Stimulated activated memory B cell treated with anti-CD40 and anti-IgM and Interleukin-4, amounts not matched to agents 10 μg/mL and 1 μg/mL and 100 μg/mL, for 72 hours (primary cell): ENCODE data around the gene EXD3.
"Not testable (repeated sequence)": the region's sequence is repeated elsewhere in the genome, so short reads cannot be mapped to it uniquely, and the experiment has no call there.

Experiments used
- ATAC-seq: fragments of 150-1000 bp; cut with Tn5 transposase; 2 replicates; pipeline ENCODE4 v1.10.0; 2021
- H3K27ac Mint-ChIP-seq: one replicate; pipeline ENCODE4 v1.8.0; 2022; ENCODE audit warnings: mild to moderate bottlenecking, mixed read lengths
- H3K27me3 Mint-ChIP-seq: one replicate; pipeline ENCODE4 v1.8.0; 2022; ENCODE audit warnings: mixed read lengths
- H3K36me3 Mint-ChIP-seq: one replicate; pipeline ENCODE4 v1.8.0; 2022; ENCODE audit warnings: mixed read lengths
- H3K4me1 Mint-ChIP-seq: one replicate; pipeline ENCODE4 v1.8.0; 2022; ENCODE audit warnings: mixed read lengths
- H3K4me3 Mint-ChIP-seq: one replicate; pipeline ENCODE4 v1.8.0; 2022; ENCODE audit warnings: mild to moderate bottlenecking, moderate library complexity, mixed read lengths
- H3K9me3 Mint-ChIP-seq: one replicate; pipeline ENCODE4 v1.8.0; 2022; ENCODE audit warnings: mixed read lengths

The EXD3 gene

DNA sequence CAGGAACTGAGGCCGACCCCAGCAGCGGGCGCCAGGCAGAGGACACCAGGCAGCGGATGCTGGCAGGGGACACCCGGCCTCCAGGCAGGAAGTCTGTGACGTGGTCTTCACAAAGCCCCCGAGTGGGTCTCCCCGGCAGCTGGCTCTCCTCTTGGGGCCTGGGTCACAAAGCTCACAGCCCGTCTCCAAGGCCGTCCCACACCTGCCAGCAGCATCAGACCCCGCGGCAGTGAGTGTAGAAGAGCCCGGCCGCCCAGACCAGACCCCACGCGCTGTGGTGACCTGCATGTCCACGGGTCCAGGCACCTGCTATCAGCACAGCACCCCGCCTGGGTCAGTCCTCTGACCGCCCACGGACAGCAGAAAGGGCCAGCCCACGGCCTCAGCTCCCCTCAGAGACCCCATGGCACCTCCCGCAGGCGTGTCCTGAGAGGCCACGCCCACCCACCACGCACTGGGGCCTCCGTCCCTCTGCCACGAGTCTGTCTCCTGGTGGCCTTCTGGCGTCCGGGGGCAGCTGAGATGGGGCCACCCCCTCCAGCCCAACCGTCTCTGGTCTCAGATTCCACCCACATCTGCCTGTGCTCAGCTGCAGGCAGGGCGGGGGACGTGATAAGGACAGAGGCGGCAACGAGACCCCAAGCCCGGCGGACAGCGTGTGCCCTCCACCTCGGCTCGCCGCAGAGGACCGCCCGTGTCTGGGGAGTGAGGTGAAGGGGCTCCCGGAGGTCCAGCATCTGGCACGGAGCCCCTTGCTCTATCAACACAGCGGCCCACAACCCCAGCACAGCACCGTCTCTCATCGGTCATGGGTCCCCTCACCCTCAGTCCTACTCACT lies 34.2 kb downstream of the EXD3 start:
- Mint-ChIP-seq H3K4me1 (no peaks in the 10 kb centered on the region), H3K4me3 (no peak overlapping the region), H3K9me3 (no peaks in the 10 kb centered on the region), H3K27me3 (no peaks in the 10 kb centered on the region), H3K36me3 (peaks cover 15% of the 10 kb centered on the region), H3K27ac (no peak overlapping the region)
- no peak for ATAC-seq

DNA sequence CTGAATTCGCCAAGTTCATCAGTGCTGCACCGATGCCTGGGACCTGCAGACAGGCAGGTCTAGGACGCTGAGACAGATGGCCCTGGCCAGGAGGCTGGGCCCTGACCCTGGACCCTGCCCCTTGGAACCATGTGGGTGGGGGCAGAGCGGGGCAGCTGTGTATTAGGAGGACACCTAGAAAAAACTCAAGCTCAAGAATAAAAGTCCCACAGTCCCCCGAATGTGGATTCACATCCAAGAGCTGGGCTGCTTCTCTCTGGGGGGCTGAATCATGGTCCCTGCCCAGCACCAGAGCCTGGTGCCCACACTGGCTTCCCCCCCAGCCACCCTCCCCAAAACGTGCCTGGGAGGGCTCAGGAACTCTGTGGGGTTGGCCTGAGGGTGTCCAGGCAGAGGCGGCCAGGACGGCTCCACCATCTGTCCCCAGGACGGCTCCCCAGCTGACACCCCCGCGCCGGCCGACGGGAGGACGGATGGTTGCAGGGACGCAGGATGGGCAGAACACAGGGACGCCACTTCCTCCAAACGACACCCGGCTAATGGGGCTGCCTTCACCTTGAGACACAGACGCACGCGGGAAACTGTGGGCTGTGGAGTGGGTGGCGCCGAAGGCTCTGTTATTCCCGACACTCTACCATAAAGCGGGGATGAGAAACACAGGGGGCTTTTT lies 34.9 kb downstream of the EXD3 start:
- ATAC-seq: no peak
- no peak overlapping the region for H3K4me3 Mint-ChIP-seq
- no peak overlapping the region for H3K27ac Mint-ChIP-seq

DNA sequence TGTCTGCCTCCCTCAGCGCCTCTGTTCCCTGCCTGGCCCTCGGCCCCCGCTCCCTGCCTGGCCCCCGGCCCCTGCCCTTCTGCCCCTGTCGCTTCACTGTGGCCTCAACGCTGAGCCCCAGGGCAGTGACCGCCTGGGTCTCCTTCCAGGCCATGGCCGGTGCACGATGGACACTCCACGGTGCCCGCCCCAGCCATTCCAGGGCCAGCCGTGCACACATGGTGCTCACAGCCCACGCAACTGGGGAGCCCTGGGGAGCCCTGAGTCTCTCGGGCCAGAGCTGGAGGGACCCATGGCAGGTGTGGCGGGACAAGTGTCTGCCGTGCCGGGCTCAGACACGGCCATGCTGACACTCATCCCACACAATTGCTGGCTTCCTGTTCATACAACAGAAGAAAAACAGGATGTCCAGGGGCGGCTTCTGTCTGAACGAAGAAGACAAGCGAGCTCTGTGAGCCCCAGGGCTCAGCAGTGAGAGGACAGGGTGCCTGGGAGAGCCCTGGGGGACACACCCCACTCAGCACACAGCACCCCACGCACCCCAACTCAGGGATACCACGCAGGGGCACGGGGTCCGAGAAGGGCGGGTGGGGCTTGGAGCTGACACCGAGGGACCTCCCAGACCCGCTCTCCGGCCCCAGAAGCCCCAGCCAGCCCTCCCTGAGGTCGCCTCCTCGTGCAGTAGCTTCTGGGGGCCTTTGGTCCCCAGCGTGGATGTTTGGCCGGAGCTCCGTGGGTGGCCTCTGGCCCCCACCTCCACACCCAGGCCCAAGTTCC lies 35.7 kb downstream of the EXD3 start:
- Mint-ChIP-seq H3K9me3 (no peaks in the 10 kb centered on the region), H3K4me3 (no peak overlapping the region), H3K27me3 (no peaks in the 10 kb centered on the region), H3K36me3 (peaks cover 12% of the 10 kb centered on the region), H3K4me1 (no peaks in the 10 kb centered on the region), H3K27ac (no peak overlapping the region)
- ATAC-seq: peak; percentile 35

More for the DNA sequence above, 34.9 kb downstream of the EXD3 start:
- Mint-ChIP-seq H3K27me3 (no peaks in the 10 kb centered on the region), H3K9me3 (no peaks in the 10 kb centered on the region), H3K36me3 (peaks cover 15% of the 10 kb centered on the region), H3K4me1 (no peaks in the 10 kb centered on the region)

DNA sequence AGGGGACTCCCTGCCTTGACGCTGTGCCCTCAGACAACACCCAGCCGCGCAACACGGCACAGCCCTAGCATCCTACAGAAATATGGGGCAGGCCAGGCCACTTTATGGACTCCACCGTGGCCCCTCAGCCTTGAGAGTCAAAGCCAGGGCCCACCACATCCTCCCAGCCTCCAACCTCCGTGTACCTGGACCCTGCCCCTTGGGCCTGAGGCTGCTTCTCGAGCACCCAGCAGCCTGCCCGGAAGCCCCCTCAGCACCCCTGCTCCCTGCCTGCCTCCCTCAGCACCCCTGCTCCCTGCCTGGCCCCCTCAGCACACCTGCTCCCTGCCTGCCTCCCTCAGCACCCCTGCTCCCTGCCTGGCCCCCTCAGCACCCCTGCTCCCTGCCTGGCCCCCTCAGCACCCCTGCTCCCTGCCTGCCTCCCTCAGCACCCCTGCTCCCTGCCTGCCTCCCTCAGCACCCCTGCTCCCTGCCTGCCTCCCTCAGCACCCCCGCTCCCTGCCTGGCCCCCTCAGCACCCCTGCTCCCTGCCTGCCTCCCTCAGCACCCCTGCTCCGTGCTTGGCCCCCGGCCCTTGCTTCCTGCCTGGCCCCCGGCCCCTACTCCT lies 36.4 kb downstream of the EXD3 start:
- not testable (repeated sequence) for H3K36me3 Mint-ChIP-seq, H3K27ac Mint-ChIP-seq, H3K27me3 Mint-ChIP-seq, H3K4me1 Mint-ChIP-seq, H3K4me3 Mint-ChIP-seq, H3K9me3 Mint-ChIP-seq, ATAC-seq

DNA sequence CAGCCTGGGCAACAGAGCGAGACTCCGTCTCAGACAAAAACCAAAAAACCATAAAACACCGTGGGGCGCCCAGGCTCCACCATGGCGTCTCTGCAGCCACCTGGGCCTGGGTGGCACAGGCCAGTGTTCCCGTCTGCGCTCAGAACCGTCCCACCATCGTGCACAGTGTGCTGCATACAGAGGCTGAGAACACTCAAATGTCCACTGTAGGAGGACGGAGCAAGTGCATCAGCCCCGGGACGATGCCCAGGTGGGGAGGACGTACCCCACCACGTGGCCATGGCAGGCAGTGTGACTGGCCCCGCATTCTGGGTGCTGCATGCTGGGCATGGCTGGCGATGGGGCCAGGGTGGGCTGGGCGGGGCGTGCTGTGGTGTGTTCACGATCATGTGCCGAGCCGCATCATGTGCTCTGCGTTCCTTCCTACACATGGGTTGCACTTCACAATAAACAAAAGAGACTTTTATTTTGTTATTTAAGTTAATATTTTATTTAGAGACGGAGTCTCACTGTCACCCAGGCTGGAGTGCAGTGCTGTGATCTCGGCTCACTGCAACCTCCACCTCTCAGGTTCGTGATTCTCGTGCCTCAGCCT lies 37.8 kb downstream of the EXD3 start:
- H3K4me1 Mint-ChIP-seq: no peaks in the 10 kb centered on the region
- H3K36me3 Mint-ChIP-seq: peaks cover 6% of the 10 kb centered on the region
- ATAC-seq: no peak
- no peak overlapping the region for H3K4me3 Mint-ChIP-seq
- H3K27me3 Mint-ChIP-seq: no peaks in the 10 kb centered on the region
- H3K9me3 Mint-ChIP-seq: no peaks in the 10 kb centered on the region
- H3K27ac Mint-ChIP-seq: no peak overlapping the region

DNA sequence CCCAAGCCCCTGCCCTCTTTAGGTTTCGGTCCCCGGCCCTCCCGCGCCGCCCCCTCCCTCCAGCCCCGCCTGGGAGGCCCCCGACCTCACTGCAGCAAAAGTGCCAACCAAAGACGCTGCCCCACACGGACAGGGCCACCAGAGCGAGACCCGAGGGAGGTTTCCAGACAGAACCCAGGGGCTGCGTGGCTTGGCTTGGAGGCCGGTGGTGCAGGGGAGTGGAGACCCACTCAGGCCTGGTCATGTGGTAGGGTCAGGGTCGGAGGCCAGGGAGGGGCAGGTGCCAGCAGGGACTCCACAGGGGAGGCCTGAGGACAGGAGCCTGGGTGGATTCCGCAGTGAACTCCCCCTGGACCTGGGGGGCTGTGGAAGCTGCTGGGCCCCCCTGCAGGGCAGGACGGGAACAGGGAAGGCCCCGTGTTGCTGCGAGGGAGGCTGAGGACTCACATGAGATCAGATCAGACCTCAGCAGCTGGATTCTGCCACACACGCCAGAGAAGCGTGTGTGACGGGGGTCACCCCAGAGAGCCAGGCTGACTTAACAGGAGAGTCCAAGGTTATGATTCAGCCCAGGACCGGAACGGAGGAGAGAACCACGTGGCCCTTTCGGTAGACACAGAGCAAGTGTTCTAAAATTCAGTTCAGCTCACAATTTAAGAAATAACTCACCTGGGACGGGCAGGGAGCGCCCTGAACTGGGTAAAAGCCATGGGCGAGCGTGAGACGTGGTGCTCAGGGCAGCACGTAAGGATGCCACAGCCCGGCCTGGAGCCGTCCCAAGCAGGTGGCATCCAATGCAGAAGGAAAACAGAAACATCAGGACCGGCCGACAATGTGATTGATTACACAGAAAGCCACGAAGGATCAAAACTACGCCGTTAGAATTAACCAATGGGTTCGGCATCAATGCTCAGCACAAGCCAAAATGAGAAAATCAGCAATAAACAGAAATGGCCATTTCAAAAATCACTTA lies 38.9 kb downstream of the EXD3 start:
- Mint-ChIP-seq H3K27me3 (no peaks in the 10 kb centered on the region), H3K36me3 (no peaks in the 10 kb centered on the region), H3K9me3 (no peaks in the 10 kb centered on the region), H3K4me3 (no peak overlapping the region), H3K27ac (no peak overlapping the region), H3K4me1 (no peaks in the 10 kb centered on the region)
- ATAC-seq: no peak

DNA sequence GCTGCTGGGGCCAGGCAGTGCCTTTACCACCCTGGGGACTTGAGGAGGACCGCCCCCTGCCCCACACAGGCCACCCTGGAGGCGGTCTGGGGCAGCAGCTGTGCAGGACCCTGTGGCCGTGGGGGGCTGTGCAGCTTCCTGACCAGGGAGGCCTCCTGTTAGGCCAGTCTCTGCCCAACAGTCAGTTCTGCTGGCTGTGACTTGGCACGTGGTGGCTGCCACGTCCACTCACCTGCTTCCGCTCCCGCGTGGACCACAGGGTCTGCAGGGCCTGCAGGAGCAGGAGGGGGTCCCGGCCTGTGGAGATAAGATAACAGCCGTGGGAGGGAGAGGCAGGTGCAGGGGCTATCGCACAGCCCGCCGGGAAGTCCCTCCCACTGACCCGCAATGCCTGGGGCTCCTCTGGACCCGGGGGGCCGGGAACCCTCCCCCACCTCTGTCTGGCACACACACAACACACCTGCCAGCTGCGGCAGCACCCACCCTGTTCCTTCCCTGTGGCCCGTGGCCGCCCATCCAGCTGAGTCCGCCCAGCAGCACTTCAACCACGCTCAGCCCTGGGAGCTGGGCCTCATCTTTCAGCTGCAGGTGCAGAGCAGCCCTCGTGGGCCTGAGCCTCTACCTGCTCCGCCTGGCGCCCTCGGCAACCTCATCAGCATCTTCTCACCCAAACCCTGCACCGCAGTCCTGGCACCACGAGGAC lies 39.7 kb downstream of the EXD3 start:
- Mint-ChIP-seq H3K36me3 (no peaks in the 10 kb centered on the region), H3K27me3 (no peaks in the 10 kb centered on the region), H3K4me3 (no peak overlapping the region), H3K9me3 (no peaks in the 10 kb centered on the region), H3K4me1 (no peaks in the 10 kb centered on the region), H3K27ac (no peak overlapping the region)
- ATAC-seq: no peak

DNA sequence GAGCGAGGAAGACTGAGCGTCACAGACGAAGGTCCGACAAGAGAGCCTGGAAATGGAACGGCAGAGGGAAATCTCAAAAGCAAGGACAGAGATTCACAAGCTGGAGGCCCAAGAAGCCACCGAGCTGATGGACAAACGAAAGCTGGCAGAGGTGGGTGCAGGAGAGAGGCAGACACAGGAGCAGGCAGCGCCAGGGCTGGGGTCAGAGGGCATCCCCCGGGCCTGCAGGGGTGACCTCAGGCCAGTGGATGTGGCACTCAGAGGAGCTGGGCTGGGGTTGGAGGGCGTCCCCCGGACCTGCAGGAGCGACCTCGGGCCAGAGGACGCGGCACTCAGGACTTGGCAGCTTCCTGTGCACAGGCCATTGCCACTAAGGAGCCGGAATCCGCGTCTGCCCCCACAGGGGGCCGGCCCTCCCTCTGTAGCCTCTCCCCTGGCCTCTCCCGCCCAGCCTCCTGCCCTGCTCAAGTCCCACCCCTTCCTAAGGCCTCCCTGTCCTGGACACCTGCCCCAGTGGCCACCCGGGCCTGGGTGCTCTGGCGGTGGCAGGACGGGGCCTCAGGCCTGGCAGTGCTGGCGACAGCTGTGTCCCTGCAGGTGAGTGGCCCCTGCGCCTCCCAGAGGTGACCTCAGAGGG lies 40.4 kb downstream of the EXD3 start:
- no peak overlapping the region for H3K27ac Mint-ChIP-seq
- no peaks in the 10 kb centered on the region for H3K9me3 Mint-ChIP-seq
- peak; percentile 46 for ATAC-seq
- H3K4me3 Mint-ChIP-seq: no peak overlapping the region
- no peaks in the 10 kb centered on the region for H3K4me1 Mint-ChIP-seq
- H3K27me3 Mint-ChIP-seq: no peaks in the 10 kb centered on the region
- H3K36me3 Mint-ChIP-seq: no peaks in the 10 kb centered on the region

DNA sequence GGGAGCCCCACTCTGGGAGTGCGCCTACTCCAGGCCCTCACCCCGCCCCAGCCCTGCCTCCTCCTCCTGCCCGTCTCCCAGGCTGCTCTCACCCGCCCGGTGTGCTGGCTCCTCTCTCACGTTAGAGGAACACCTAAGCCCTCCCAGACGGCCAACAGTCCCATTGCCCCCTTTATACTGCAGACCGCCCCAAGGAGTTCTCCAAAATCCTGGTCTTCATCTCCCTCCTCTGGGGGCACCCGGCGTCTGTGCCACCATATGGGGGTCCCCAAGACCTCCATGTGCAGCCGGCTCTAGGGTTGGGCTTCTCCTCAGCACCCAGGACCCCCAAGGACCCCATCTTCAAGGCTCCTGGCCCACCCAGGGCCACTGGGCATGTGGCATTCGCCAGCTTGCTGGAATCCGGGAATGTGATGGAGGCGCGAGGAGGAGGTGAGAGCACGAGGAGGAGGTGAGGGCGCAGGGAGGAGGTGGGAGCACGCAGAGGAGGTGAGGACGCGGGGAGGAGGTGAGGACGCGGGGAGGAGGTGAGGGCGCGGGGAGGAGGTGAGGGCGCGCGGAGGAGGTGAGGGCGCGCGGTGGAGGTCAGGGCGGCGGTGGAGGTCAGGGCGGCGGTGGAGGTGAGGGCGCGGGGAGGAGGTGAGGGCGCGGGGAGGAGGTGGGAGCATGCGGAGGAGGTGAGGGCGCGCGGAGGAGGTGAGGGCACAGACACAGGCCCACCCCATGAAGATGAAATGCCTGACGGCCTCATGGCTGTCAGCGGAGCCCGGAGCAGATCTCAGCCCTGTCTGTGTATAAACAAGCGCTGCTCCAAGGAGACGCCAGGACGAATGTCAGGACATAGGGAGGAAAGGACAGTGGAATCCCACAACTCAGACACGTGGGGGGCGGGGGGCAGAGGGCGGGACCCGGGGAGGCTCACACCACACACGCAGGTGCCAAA lies 41.2 kb downstream of the EXD3 start:
- Mint-ChIP-seq H3K4me3 (no peak overlapping the region), H3K36me3 (no peaks in the 10 kb centered on the region), H3K4me1 (no peaks in the 10 kb centered on the region), H3K27me3 (no peaks in the 10 kb centered on the region), H3K9me3 (no peaks in the 10 kb centered on the region), H3K27ac (no peak overlapping the region)
- peak; percentile 61 for ATAC-seq

DNA sequence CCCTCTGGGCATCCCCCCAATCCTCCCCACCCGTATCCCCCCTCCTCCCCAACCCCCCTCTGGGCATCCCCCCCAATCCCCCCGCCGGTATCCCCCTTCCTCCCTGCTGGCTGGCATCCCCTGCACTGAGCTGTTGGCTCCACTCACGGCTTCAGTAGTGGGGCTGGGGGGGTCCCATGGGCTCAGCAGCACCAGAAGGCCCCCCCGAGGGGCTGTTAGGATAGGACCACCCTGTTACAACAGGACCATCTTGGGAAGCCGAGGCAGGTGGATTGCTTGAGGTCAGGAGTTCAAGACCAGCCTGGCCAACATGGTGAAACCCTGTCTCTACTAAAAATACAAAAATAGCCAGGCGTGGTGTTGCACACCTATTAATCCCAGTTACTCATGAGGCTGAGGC lies 42.4 kb downstream of the EXD3 start:
- Mint-ChIP-seq H3K27me3 (no peaks in the 10 kb centered on the region), H3K9me3 (no peaks in the 10 kb centered on the region), H3K27ac (no peak overlapping the region), H3K36me3 (no peaks in the 10 kb centered on the region), H3K4me1 (no peaks in the 10 kb centered on the region), H3K4me3 (no peak overlapping the region)
- ATAC-seq: no peak

DNA sequence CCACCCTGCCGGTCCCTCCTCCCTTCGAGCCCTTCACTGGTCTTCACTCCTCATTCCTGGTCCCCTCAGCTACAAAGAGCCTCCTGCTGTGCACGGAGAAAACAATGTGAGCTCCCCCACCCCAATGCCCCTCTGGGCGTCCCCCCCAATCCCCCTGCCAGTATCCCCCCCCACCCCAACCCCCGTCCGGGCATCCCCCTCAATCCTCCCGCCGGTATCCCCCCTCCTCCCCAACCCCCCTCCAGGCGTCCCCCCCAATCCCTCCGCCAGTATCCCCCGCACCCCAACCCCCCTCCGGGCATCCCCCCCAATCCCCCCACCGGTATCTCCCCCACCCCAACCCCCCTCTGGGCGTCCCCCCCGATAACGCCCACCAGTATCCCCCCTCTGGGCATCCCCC lies 42.8 kb downstream of the EXD3 start:
- Mint-ChIP-seq H3K27ac (no peak overlapping the region), H3K4me1 (no peaks in the 10 kb centered on the region), H3K4me3 (no peak overlapping the region), H3K9me3 (no peaks in the 10 kb centered on the region), H3K36me3 (no peaks in the 10 kb centered on the region), H3K27me3 (no peaks in the 10 kb centered on the region)
- no peak for ATAC-seq

DNA sequence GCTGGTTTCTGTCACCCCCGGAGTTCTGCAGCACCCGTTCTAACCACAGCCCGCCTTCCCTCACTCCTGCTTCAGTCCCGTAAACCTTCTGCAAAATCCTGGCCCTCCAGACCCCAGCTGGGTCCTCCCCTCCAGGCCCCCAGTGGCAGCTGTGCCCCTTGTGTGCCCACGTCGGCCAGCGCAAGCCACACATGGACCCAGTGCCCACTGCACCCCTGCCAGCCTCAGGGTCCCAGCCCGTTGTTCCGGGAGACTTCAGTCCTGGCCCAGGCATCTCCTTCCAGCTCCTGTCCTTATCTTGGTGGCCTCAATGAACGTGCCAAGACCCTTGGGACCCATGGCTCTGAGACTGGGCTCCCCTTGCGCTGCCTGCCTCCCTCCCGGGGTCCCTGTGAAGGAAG lies 43.2 kb downstream of the EXD3 start:
- Mint-ChIP-seq H3K4me3 (no peak overlapping the region), H3K27ac (no peak overlapping the region), H3K36me3 (no peaks in the 10 kb centered on the region), H3K9me3 (no peaks in the 10 kb centered on the region), H3K4me1 (no peaks in the 10 kb centered on the region), H3K27me3 (no peaks in the 10 kb centered on the region)
- no peak for ATAC-seq
